Inferior parietal cortex (tissue), 1 donor: ENCODE data around the gene HNRNPDL.
A peak's percentile ranks its signal among the peaks of the same experiment; 100 is the strongest.
"Not testable (repeated sequence)": the region's sequence is repeated elsewhere in the genome, so short reads cannot be mapped to it uniquely, and the experiment has no call there.

Experiments used
- DNase-seq: peaks from one replicate; pipeline ENCODE4 v3.0.0-alpha.2; 2016; ENCODE audit errors: extremely low spot score

The HNRNPDL gene

DNA sequence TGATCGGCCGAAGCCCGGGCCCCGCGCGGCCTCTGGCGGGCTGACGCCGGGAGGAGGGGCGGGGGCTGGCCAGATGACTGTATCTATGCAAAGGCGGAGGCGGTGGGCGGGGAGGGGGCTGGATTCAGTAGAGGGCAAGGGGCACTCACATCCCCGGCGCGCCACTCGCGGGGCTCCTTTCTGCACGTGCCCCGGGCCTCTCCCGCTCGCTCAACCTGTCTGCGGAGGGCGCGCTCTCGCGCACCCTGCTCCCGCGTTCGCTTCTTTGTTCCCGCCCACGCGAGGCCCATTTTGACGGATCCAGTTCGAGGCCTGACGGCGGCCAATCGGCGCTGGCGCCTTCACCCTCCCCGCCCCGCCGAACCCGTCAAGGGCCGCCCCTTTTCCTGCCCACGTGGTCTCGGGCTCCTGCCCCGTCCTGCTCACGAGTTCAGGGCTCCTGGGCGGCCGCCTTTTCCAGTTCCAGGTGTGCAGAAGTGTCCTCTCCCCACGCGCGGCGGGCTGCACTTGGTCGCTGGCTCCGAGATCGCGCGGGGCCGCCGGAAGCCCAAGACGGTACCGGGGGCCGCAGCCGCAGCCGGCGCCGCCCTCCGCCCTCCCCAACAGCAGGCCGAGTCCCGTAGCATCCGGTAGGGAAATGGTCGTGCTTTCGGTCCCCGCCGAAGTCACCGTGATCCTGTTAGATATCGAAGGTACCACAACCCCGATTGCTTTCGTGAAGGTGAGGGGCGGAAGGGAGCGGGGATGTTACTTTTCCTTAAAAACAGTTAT, at the start of gene HNRNPDL, which contains the start of gene ENOPH1:
Gene HNRNPDL, minus strand, starts transcription at position 270 of the 771 bp plus-strand sequence. CDS start 772 bp downstream, outside the sequence.
Gene ENOPH1, plus strand, starts transcription at position 398 of the 771 bp plus-strand sequence. Its CDS starts 240 bp downstream, at position 638.
- DNase-seq, result peak; percentile 93

DNA sequence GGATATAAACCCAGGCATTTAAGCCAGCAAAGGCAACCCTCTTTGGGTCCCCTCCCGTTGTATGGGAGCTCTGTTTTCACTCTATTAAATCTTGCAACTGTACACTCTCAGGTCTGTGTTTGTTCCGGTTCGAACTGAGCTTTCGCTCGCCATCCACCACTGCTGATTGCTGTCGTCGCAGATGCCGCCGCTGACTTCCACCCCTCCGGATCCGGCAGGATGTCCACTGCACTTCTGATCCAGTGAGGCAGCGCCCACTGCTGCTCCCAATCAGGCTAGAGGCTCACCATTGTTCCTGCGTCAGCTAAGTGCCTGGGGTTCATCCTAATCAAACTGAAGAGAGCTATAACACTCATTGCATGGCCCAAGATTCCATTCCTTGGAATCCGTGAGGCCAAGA, 49.3 kb upstream of the HNRNPDL start:
- DNase-seq, result no peak

DNA sequence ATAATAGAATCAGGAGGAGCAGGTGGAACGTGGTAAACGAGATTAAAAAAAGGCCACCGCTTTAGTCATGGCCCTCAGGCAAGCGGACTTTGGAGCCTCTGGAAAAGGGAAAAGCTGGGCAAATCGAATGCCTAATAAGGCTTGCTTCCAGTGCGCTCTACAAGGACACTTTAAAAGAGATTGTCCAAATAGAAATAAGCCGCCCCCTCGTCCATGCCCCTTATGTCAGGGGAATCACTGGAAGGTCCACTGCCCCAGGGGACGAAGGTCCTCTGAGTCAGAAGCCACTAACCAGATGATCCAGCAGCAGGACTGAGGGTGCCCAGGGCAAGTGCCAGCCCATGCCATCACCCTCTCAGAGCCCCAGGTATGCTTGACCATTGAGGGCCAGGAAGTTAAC, 47.2 kb upstream of the HNRNPDL start:
- DNase-seq, result not testable (repeated sequence)

- not testable (repeated sequence) for DNase-seq
Observed at GRCh38 chr4:82475931-82476330, 45.7 kb upstream of the HNRNPDL start.

- no peak for DNase-seq
Observed at GRCh38 chr4:82473621-82474164, 43.4 kb upstream of the HNRNPDL start.

DNA sequence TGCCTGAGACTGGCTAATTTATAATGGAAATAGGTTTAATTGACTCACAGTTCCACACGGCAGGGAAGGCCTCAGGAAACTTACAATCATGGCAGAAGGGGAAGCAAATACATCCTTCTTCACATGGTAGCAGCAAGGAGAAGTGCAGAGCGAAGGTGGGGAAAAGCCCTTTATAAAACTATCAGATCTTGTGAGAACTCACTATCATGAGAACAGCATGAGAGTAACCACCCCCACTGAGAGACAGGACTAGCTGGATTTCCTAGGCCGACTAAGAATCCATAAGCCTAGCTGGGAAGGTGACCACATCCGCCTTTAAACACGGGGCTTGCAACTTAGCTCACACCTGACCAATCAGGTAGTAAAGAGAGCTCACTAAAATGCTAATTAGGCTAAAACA, 42.8 kb upstream of the HNRNPDL start:
- not testable (repeated sequence) for DNase-seq

- peak; percentile 29 for DNase-seq
Observed at GRCh38 chr4:82469791-82470345, 39.6 kb upstream of the HNRNPDL start.

DNA sequence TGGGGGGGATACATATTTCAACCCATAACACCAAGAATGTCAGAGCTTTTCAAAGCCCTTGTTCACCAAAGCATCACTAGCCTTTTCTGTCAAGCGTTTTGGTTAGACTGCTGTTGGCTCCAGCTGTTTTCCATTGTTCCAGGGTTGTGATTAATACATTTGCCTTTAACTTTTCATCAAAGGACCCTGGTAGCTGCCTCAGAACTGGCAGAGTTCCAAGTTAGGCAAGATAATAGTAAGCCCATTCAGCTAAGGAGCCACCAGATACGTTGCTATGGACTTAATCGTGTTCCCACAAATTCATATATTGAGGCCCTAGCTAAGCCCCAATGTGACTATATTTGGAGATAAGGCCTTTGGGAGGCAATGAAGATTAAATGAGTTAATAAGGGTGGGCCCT, 37.2 kb upstream of the HNRNPDL start:
- no peak for DNase-seq

GRCh38 chr4:82463221-82463620, 33.0 kb upstream of the HNRNPDL start:
- DNase-seq, result no peak

- peak; percentile 96 for DNase-seq
Observed at GRCh38 chr4:82462415-82462831, 32.2 kb upstream of the HNRNPDL start.

DNA sequence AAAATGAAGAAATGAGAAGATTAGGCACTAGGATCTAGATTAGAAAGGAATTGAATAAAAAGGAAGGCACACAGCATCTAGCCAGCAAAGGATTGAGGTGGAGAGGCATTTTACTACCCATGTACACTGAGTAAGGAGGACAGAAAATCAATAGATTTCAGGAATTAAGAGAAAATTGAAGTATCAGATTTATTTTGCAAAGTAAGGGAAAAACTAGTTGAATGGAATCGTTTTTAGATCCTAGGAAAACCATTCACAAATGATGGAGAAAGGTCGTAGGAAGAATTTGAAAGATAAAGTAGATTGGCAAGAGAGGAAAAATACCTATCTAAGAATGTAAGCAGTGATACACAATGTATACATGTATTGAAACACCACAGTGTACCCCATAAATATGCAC, 31.4 kb upstream of the HNRNPDL start:
- no peak for DNase-seq

GRCh38 chr4:82458729-82459128, 28.5 kb upstream of the HNRNPDL start:
- DNase-seq, result no peak

DNA sequence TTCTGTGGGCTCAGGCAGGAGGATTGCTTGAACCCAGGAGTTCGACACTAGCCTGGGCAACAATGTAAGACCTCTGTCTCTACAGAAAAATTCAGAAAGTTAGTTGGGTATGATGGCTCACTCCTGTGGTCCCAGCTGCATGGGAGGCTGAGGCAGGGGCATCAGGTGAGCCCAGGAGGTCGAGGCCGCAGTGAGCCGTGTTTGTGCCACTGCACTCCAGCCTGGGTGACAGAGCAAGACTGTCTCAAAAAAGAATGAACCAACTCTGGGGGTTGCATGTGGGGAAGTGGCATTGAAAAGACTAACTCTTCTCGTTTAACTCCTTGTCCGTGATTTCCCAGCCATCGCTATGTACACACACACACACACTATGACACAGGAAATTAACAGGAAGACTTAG, 27.0 kb upstream of the HNRNPDL start:
- no peak for DNase-seq

DNA sequence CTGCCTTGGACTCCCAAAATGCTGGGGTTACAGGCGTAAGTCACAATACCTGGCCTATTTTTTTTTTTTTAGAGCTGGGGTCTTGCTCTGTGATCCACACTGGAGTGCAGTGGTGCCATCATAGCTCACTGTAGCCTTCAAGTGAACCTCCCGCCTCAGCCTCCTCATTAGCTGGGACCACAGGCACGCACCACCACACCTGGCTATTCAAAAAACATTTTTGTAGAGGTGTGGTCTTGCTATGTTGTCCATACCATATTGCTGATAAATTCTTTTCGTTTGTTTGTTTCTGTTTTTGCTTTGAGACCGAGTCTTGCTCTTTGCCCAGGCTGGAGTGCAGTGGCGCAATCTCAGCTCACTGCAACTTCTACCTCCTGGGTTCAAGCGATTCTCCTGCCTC, 21.8 kb upstream of the HNRNPDL start:
- no peak for DNase-seq

- no peak for DNase-seq
Observed at GRCh38 chr4:82450966-82451755, 20.9 kb upstream of the HNRNPDL start.

GRCh38 chr4:82447886-82448285, 17.6 kb upstream of the HNRNPDL start:
- DNase-seq, result no peak

GRCh38 chr4:82439088-82439487, 8.8 kb upstream of the HNRNPDL start:
- DNase-seq, result no peak

- no peak for DNase-seq
Observed at GRCh38 chr4:82437285-82438005, 7.2 kb upstream of the HNRNPDL start.

- no peak for DNase-seq
Observed at GRCh38 chr4:82436780-82437179, 6.5 kb upstream of the HNRNPDL start.

- DNase-seq, result no peak
Observed at GRCh38 chr4:82436130-82436529, 5.9 kb upstream of the HNRNPDL start.

DNA sequence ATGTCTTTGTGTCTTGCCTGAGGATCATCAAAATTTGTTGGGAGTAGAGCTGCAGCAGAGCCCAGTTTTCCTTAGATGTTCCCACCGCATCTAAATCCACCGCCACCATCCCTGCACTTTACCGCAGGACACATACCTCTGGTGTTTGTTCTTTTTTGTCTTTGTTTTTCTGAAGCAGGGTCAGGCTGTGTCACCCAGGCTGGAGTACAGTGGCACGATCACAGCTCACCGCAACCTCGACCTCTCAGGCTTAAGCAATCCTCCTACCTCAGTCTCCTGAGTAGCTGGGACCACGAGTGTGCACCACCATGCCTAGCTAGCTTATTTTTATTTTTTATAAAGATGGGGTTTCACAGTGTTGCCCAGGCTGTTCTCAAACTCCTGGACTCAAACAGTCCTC, 4.7 kb upstream of the HNRNPDL start:
- DNase-seq, result no peak

DNA sequence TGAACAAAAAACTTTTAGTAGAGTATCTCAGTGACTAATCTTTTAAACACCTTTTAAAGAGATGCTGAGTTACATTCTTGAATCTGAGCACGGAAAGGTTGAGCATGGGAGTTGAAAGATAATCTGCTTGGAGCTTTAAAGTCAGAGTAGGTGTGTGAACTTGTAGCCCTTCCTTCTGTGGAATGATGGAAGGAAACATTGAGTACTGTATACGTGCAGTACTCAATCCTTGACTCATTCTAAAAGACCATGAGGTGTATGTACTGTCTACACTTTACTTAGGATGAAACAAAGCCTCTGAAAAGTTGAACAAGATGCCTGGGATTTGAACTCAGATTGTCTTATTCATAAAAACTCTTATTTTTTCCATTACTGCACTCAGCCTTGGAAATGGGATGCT, 3.5 kb upstream of the HNRNPDL start:
- DNase-seq, result no peak
